OCI-LY7 (cell line): ENCODE data around the gene SLC39A2. TPM values are rescaled to one million over a fixed set of nuclear protein-coding genes. Genes with fewer than 3 reads are reported as not detected.

ENCODE experiments used
- BruUV-seq: library from RNA; stranded (reverse); fragments of 400-500 nt; replicated peaks from 2 replicates; lab custom pipeline; 2021; lab: Mats Ljungman, UMichigan
- CTCF ChIA-PET: fragments of 300-600 bp; sonication (Branson Sonifier 250); formaldehyde crosslinking; loops from one replicate; lab custom pipeline; 2022; ENCODE audit warnings: antibody characterized with exemption; ENCODE audit not compliant: unreplicated experiment; lab: Charles Lee
- POLR2A ChIA-PET: fragments of 300-600 bp; sonication (Branson Sonifier 250); formaldehyde crosslinking; loops from one replicate; lab custom pipeline; 2022; ENCODE audit warnings: antibody characterized with exemption; lab: Charles Lee
- DNase-seq: peaks from one replicate; pipeline ENCODE4 v3.0.0-alpha.2; 2015; ENCODE audit warnings: low spot score
- H2AFZ ChIP-seq: fragments of 200-600 bp; sonication (generic), shearing (Covaris generic); 2 replicates; pipeline ENCODE4 v1.6.1; 2014; ENCODE audit warnings: mild to moderate bottlenecking, antibody characterized with exemption, low read length, moderate library complexity
- H3K27ac ChIP-seq: fragments of 200-600 bp; sonication (generic); 2 replicates; pipeline ENCODE4 v1.5.1; 2014; ENCODE audit warnings: mixed run types, low read depth, mild to moderate bottlenecking, moderate library complexity, low read length, inconsistent platforms; ENCODE audit not compliant: poor library complexity, severe bottlenecking
- H3K36me3 ChIP-seq: fragments of 200-600 bp; sonication (generic); 2 replicates; pipeline ENCODE4 v1.6.1; 2014; ENCODE audit warnings: mild to moderate bottlenecking, antibody characterized with exemption, low read length, moderate library complexity, mixed read lengths; ENCODE audit not compliant: insufficient read depth
- H3K4me1 ChIP-seq: fragments of 200-600 bp; sonication (generic); 2 replicates; pipeline ENCODE4 v1.5.1; 2014; ENCODE audit warnings: mild to moderate bottlenecking, low read length; ENCODE audit not compliant: insufficient read depth, poor library complexity, severe bottlenecking
- H3K4me2 ChIP-seq: fragments of 200-600 bp; sonication (generic); 2 replicates; pipeline ENCODE4 v1.6.1; 2014; ENCODE audit warnings: mild to moderate bottlenecking, low read length
- H3K4me3 ChIP-seq: fragments of 200-600 bp; sonication (generic); 2 replicates; pipeline ENCODE4 v1.5.1; 2014; ENCODE audit warnings: mild to moderate bottlenecking, low read depth, low read length; ENCODE audit not compliant: poor library complexity, severe bottlenecking
- H3K79me2 ChIP-seq: fragments of 200-600 bp; sonication (generic); 2 replicates; pipeline ENCODE4 v1.6.1; 2016; ENCODE audit warnings: low read depth, mild to moderate bottlenecking, low read length, moderate library complexity, mixed read lengths; ENCODE audit not compliant: insufficient read depth
- H3K9me2 ChIP-seq: fragments of 200-600 bp; sonication (generic); 2 replicates; pipeline ENCODE4 v1.6.1; 2016; ENCODE audit warnings: mild to moderate bottlenecking, low read length, mixed read lengths; ENCODE audit not compliant: insufficient read depth
- H3K9me3 ChIP-seq: fragments of 200-600 bp; sonication (generic); 2 replicates; pipeline ENCODE4 v1.6.1; 2014; ENCODE audit warnings: mild to moderate bottlenecking, mixed run types, low read length, mixed read lengths
- H4K20me1 ChIP-seq: fragments of 200-600 bp; sonication (generic); 2 replicates; pipeline ENCODE4 v1.6.1; 2014; ENCODE audit warnings: mild to moderate bottlenecking, antibody characterized with exemption, low read length, moderate library complexity, mixed read lengths; ENCODE audit not compliant: insufficient read depth
- EZH2phosphoT487 ChIP-seq: fragments of 200-600 bp; sonication (generic); IDR thresholded peaks from 2 replicates; pipeline ENCODE4 v1.6.1; 2018; ENCODE audit warnings: low read depth, borderline replicate concordance, mild to moderate bottlenecking, mixed run types, antibody characterized with exemption, low read length, moderate library complexity, mixed read lengths
- intact Hi-C: fragments of 100-400 bp; cut with micrococcal nuclease; formaldehyde crosslinking; loops from one replicate; pipeline ENCODE4 v1.10.0; 2022; ENCODE audit not compliant: unreplicated experiment
- total RNA-seq, 2 experiments: library from RNA; depleted of rRNA in 1 of 2; stranded (reverse); fragments of >200 nt in 1 of 2; shearing (Covaris generic) in 1 of 2; gene quantifications; 2 replicates each; pipeline ENCODE4 v1.2.3, GENCODE V29; 2014 to 2022
- TF ChIP-seq, protein P1 (sequence below): fragments of 200-600 bp; sonication (generic); conservative IDR thresholded peaks from 2 replicates; pipeline ENCODE4 v1.5.1; 2014; ENCODE audit warnings: mild to moderate bottlenecking, antibody characterized with exemption, low read length, moderate library complexity, mixed read lengths

Gene SLC39A2
- total RNA-seq, 2 experiments from 2014 or later = 0.23 to 0.28 TPM

DNA sequence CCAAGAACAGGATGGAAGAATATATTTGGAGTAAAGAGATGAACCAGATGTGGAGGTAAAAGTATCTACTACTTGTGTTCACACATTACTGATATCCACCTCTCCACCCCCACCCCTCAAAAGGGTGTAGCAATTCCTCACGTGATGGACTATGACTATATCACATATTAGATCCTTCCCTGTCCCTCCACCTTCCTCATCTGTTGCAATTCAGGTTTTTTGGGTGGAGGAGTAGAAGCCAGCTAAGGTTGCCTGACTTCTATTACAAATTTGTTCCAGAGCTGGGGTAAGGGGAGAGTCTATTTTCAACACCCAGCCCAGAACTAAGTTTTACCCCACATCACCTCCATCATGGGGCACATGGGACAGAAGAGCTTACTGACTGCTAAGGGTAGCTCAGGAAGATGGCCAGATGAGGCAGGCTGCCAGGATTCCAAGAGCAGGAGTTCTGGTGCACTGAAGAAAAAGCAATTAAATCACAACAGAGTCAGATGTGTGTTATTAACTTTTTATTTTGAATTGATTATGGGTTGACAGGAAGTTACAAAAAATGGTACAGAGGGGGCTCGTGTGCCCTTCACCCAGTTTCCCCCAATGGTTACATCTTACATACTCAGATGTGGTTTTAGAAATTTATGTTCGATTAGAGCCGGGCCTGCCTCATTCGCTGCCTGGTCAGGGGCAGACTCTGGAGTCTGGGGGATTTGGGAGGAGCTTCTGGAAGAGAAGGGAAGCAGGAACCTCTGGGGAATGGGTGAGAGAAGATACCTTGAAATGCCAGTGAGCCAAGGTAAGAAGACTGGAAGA is 33.4 kb downstream of the SLC39A2 start:
- Histone ChIP-seq H4K20me1 (no peaks in the 10 kb centered on the region), H3K4me2 (no peak overlapping the region), H3K9me3 (no peaks in the 10 kb centered on the region), H3K4me3 (no peak overlapping the region), H3K27ac (no peak overlapping the region), H3K9me2 (no peaks in the 10 kb centered on the region), H3K36me3 (no peaks in the 10 kb centered on the region), H3K4me1 (no peaks in the 10 kb centered on the region), H3K79me2 (no peaks in the 10 kb centered on the region), H2AFZ (no peak overlapping the region)
- POLR2A ChIA-PET = interaction anchor here (1.0 kb wide), 1 partner anchor 11 kb away, joined by 4 read pairs; no protein-coding TSS in a partner anchor
- DNase-seq = no peak
- BruUV-seq = no TSS peak
- TF ChIP-seq, protein P1, sequence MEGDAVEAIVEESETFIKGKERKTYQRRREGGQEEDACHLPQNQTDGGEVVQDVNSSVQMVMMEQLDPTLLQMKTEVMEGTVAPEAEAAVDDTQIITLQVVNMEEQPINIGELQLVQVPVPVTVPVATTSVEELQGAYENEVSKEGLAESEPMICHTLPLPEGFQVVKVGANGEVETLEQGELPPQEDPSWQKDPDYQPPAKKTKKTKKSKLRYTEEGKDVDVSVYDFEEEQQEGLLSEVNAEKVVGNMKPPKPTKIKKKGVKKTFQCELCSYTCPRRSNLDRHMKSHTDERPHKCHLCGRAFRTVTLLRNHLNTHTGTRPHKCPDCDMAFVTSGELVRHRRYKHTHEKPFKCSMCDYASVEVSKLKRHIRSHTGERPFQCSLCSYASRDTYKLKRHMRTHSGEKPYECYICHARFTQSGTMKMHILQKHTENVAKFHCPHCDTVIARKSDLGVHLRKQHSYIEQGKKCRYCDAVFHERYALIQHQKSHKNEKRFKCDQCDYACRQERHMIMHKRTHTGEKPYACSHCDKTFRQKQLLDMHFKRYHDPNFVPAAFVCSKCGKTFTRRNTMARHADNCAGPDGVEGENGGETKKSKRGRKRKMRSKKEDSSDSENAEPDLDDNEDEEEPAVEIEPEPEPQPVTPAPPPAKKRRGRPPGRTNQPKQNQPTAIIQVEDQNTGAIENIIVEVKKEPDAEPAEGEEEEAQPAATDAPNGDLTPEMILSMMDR = no peak
- TF ChIP-seq EZH2phosphoT487 = no peak
- intact Hi-C loops = no loop called here
- CTCF ChIA-PET = interaction anchor here (2.2 kb wide), 1 partner anchor 17 kb away, joined by 10 read pairs; no protein-coding TSS in a partner anchor

DNA sequence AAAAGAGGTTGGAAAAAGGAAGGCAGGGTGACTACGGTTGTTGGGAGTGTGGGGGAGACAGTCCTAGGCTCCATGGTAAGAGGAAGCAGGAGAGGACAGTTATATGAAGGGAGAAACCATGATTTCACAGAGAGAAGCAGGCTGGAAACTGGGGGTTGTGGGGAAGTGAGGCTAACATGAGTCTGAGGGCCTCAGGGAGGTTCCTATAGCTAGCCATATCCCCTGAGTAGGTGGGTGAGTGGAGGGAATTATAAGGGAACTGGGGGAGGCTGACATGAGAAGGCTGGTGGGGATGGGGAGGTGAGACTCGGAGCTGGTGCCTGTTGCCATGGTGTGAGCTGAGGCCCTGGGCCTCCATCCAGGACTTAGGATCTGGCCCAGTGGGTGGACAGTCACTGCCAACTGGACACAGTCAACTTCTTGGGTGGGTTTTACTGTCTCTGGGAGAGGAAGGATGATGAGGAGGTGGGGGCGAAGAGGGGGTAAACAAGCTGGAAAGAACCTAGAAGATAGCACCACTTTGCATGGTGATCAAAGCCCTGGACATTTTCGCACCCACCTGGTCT is 34.1 kb downstream of the SLC39A2 start:
- no TSS peak for BruUV-seq
- Histone ChIP-seq H3K4me3 (no peak overlapping the region), H4K20me1 (no peaks in the 10 kb centered on the region), H3K9me2 (no peaks in the 10 kb centered on the region), H3K27ac (no peak overlapping the region), H2AFZ (no peak overlapping the region), H3K4me2 (no peak overlapping the region), H3K4me1 (no peaks in the 10 kb centered on the region), H3K79me2 (no peaks in the 10 kb centered on the region), H3K9me3 (no peaks in the 10 kb centered on the region), H3K36me3 (no peaks in the 10 kb centered on the region)
- TF ChIP-seq, protein P1 = no peak
- no peak for TF ChIP-seq EZH2phosphoT487
- no peak for DNase-seq
- ChIA-PET CTCF (interaction anchor here (2.2 kb wide), 1 partner anchor 18 kb away, joined by 10 read pairs; no protein-coding TSS in a partner anchor), POLR2A (interaction anchor here (0.6 kb wide), 1 partner anchor 38 kb away, joined by 3 read pairs; no protein-coding TSS in a partner anchor)
- intact Hi-C loops = no loop called here
